HG02763 (cell line): ENCODE measurements around the gene PIP5K1B.

Experiments used
- ATAC-seq: cut with Tn5 transposase; IDR thresholded peaks from one replicate; pipeline ENCODE4 v1.9.1; 2021; ENCODE audit warnings: mild to moderate bottlenecking, moderate library complexity; ENCODE audit not compliant: unreplicated experiment

PIP5K1B gene

DNA sequence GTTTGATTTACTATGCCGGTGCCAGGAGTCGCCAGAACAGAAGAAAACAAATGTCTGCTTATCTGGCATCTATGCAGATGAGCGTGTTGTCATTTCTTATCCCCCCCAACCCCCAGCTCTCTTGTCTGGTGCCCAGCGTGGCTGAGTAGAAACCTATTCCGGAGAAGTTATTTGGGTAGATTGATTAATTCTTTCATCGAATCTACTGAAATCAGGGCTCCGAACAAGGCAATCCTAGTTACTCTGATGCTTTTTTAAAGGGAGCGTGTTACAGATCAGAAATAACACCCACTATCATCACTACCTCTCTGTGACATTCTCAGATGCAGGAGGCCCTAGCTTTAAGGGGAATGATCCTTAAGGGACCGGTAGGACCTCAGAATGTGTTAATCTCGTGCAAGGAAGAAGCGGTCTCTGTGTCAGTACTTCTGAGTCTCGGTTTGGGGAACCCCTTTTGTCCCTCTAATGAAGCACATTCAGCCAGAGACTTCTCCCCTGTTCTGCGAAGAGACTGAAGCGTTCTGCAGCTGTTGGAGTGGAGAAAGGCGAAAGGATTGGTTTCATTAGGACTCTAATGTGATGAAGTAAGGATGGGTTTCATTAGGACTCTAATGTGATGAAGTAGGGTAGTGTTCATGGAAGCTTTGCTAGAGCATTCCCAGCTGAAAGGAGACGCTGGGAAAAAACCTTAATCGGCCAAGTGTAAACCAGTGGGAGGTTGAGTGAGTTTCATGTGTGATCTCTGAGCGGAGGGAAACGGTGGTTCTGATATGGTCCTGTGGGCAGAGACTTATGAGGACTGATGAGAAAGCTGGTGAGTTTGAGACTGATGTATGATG, 1.5 kb downstream of the PIP5K1B start:
- ATAC-seq: peak; percentile 37

GRCh38 chr9:68707801-68708488, 2.9 kb downstream of the PIP5K1B start:
- ATAC-seq: no peak

GRCh38 chr9:68708513-68708912, 3.5 kb downstream of the PIP5K1B start:
- no peak for ATAC-seq

GRCh38 chr9:68709291-68710110, 4.5 kb downstream of the PIP5K1B start:
- ATAC-seq: no peak

DNA sequence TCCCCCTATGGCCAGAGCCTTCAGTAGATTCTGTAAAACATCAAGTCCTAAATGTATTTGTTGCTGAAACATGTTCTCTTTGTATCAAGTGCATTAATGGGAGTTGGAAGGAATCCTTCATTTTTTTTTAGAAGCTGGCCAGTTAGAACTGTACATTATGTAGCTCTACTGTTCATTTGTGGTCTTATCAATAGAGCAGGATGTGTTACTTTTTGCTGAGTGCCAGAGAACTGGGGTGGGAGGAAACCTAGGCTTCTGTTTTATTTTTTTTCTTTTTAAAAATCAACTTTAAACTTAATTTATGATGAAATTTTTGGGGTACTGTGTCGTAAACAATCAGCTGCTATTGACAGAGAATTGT, 5.1 kb downstream of the PIP5K1B start:
- no peak for ATAC-seq

GRCh38 chr9:68711281-68711680, 6.2 kb downstream of the PIP5K1B start:
- no peak for ATAC-seq

- ATAC-seq: no peak
Measured at GRCh38 chr9:68711932-68712331, 6.9 kb downstream of the PIP5K1B start.

DNA sequence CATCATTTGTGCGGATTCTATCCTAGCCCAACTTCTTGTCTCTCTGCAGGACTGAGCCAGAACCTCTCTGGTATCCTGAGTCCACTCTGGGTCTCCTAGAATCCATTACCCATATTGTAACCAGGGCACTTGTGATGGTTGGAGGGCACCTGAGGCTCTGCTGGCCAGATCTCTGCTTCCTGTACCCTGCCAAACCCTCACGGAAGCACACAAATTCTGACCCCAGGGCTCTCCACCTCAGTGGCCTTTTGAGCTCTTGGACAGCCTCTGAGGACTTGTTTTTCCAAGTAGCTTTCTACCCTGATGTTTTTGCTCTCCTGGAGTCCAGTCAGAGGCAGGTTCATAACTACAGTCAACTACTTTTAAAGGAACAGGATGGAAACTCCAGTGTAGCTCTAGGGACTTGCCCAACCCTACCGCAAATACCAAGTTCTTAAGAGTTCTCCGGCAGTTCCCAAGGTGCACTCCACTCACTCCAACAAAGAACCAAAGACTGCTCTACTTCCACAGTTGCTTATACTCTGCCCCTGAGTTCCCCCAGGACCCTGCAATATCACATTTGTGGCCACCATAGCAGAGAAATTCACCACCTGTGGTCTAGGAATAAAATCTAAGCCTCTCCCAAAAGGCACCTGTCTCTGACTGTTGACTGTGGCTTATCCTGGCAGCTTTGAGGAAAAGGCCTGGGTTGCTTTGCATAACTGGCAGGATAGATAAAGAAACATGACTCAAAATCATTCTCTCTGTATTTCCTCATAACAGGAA, 9.6 kb downstream of the PIP5K1B start:
- no peak for ATAC-seq

DNA sequence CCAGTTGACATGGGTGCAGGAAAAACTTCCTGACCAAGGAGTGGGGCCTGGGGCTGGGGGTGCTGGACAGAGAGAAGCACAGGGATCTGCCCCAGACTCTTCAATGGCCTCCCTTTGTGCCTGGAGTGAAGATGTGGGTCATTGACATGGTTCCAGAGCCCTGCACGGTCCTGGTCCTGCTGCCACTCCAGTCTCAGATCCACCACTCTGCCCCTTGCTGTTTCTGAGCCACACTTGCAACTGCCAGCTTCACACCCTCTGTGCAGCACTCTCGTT, 10.1 kb downstream of the PIP5K1B start:
- no peak for ATAC-seq

DNA sequence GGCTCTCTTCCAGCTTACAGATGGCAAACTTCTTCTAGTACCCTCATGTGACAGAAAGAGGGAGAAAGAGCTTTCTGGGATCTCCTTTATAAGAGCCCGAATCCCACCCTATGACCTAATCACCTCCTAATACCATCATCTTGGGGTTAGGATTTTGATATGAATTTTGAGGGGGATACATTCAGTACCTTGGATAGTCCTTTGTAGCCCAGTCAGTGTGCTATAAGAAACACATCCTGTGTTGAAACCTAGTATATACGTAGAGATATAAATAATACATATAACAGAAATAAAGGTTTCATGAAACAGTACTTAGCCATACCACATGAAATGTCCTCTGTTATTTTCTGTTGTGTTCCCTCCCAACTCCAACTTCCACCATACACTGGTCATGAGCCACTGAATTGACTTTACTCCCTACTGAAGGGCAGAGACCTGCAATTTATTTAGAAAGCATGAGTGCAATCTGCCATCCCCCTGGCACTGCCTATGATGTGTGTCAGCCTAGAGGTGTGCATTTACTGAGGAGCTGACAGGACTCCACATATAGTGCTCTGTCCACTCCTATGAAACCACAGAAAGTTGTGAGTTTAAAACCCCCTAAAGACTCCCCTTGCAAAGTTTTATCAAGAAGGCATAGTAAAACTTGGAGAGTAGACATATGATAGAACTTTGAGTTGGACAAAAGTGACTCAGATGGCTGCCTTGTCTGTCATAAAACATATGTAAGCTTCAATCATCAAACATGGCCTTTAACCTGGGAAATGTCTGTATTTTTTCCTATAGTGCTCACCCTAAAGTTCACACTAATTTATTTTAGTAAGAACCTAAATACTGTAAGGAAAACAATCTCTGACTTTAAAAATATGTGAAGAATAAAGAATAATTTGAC, 12.8 kb downstream of the PIP5K1B start:
- ATAC-seq: no peak

GRCh38 chr9:68719847-68720246, 14.8 kb downstream of the PIP5K1B start:
- ATAC-seq: no peak

- no peak for ATAC-seq
Measured at GRCh38 chr9:68720656-68721313, 15.7 kb downstream of the PIP5K1B start.

- no peak for ATAC-seq
Measured at GRCh38 chr9:68721666-68722330, 16.8 kb downstream of the PIP5K1B start.

DNA sequence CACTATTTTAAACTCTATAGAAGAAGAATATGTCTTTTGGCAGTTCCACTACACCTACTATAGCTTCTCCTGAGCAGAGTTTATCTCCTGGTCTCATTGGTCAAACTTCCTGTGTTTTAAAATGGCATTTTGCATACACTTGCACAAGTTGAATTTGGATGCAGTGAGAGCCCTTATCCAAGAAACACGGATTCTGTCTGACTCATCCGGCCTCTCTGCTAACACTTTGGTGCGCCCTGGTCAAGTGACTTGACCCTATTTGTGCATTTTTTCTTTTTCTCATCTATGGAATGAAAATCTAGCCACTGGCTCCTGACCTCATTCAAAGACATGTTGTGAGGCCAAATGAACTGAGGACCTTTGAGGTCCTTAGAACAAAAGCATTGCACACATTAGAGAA, 20.0 kb downstream of the PIP5K1B start:
- no peak for ATAC-seq

DNA sequence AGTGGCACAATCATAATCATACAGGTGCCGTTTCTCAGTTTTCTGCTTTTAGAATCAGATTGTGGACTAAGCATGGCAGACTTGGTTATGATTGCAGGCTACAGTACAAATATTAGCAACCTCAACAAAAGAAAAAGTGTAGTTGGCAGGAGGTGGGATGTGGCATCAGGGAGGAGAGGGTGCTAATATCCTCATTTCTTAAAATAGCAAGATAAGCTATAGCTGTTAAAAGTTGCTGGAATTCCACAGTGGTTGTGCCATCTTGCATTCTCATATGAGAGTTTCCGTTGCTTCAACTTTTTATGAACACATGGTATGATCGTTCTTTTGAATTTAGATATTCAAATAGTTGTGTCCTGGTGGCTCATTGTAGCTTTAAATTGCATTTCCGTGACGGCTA, 21.4 kb downstream of the PIP5K1B start:
- ATAC-seq: no peak

DNA sequence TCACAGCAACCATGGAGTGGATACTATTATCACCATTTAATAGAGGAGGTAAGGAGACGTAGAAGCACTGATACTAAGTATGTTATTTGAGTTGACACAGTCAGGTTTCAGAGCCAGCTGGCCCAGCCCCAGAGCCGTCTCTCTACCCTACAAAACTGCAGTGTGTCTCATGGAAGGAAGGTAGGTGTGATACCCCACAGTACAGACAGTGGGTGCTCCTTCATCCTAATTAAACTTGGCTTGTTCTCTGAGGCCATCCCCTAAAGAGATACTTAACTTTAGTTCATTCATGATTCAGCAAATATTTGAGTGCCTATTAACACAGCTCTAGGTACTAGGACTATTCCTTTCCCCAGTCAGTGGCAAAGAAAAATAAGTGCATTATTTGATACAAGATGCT, 22.6 kb downstream of the PIP5K1B start:
- ATAC-seq: no peak

GRCh38 chr9:68728731-68729130, 23.7 kb downstream of the PIP5K1B start:
- no peak for ATAC-seq

DNA sequence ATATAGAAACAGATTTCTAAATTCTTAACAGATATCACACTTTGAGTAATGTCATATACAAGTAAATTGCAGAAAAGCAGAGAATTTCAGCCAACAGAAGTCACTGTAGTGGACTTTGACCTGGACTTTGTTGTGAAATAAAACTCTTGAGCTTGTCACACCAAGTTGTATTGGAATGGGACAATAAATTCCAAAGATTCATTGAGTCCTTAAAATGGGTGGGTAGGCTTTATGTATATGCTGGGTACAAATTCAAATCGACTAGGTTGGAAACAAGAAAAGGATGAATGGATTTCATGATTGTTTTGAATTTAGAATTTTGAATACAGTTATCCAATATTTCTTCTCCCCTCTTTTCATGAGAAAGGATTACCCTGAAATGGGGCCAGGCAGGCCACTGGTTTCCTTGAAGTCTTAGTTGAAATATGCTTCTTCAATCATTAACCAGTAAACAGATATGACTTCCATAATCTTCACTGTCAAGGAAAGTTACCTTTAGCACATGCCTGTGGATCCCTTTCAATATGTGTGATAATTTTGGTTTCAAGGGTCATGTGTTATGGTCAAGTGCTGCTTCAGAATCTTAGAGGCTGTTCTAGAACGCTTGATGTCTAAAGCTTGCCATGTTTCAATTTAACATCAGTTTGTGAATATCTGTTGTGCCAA, 25.7 kb downstream of the PIP5K1B start:
- no peak for ATAC-seq

DNA sequence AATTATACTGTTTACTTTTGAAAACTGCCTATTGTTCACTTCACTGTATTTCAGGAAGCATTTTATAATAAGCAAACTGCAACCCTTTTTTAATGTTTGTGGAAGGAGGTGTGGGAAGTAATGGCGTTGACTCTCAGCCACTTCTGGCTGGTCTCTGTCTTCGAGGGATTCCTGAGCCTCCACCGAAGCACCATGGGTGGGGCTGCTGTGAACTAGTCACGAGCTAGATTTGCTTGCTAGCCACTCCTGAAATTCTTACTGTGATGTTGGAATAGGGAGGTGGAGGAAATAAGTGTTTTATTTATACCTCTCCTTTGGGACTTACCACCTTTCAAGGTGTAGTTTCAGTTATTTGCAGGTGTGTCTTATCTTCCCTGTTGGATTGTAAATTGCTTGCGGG, 26.8 kb downstream of the PIP5K1B start:
- ATAC-seq: no peak
